Uterus (tissue), 2 donors: ENCODE measurements around the gene PBX2.

Source experiments
- CTCF ChIP-seq, 4 experiments: fragments of 200-600 bp in 2 of 4; fragments of 450-650 bp in 2 of 4; sonication (generic) in 2 of 4; IDR thresholded peaks; one replicate each; pipeline ENCODE4 v1.5.1; 2016 to 2019; ENCODE audit warnings: antibody characterized with exemption in 4 of 4, mild to moderate bottlenecking in 2 of 4, moderate library complexity in 1 of 4
- POLR2A ChIP-seq, 2 donors: fragments of 450-650 bp; IDR thresholded peaks; one replicate each; pipeline ENCODE4 v1.6.1; 2016; ENCODE audit warnings: antibody characterized with exemption in 2 of 2, mild to moderate bottlenecking in 1 of 2, moderate library complexity in 1 of 2

- TF ChIP-seq POLR2A (IDR thresholded peaks at IDR 0.05) (no peak), CTCF (IDR thresholded peaks at IDR 0.05) (no peak)
These were observed 304 bp downstream of the PBX2 start for GRCh38 chr6:32189742-32190053.
